Raji (cell line): Measurements from ENCODE around the gene PROX2.

ENCODE experiments used
- POLR2A ChIP-seq: IDR thresholded peaks from 2 replicates; pipeline ENCODE4 v1.6.1; 2011; ENCODE audit warnings: low read depth, low read length, control low read depth; ENCODE audit not compliant: insufficient read depth

The PROX2 gene

DNA sequence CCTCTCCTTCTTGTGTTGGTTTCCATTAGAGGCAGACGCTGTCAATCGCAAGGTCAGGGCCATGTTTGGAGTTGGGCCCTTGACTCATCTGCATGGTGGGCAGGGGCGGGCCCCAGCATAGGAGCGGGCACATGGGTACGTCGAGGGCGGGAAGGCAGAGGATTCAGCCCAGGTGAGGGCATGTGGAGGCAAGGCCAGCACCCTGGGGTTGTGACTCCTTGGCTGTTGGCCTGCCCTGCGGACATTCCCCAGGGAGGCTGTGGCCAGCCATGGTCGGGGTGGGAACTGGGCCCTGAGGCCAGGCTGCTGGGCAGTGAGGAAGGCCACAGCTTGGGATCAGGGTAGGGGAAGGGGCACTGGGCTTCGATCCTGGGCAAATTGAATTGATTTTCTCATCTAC, 36.9 kb upstream of the PROX2 start:
- no peak for TF ChIP-seq POLR2A

DNA sequence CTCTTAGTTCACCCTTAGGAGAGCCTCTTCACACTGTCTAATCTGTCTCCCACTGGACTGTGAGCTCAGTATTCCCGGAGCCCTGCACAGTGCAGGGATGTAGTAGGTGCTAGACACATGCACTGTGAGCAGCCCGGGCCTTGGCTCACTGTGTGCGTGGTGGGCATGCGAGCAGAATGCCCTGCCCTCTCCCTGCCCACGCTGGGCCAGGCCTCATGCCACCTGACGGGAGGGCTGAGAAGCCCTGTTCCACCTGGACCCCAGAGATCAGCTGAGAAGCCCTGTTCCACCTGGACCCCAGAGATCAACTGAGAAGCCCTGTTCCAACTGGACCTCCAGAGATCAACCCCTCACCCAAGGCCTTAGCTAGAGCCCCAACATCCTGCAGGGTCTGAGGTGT, 36.2 kb upstream of the PROX2 start:
- no peak for TF ChIP-seq POLR2A

DNA sequence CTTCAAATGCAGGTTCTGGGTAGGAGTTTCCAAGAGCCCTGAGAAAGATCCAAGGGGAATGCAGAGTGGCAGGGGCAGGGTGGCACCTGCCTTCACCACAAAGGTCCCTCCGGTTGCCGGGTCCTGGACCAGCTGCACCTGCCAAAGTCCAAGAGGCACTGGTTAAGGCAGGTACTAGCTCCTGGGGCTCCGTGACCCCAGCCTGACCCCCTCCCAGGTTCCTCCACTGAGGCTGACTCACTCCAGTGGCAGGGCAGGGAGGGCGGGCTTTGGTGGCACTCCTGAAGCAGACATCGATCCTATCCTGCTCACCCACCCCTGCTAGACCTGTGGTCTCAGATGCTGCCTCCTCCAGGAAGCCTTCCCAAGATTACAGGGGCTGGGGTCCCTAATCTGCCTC, 35.8 kb upstream of the PROX2 start:
- TF ChIP-seq POLR2A: no peak

DNA sequence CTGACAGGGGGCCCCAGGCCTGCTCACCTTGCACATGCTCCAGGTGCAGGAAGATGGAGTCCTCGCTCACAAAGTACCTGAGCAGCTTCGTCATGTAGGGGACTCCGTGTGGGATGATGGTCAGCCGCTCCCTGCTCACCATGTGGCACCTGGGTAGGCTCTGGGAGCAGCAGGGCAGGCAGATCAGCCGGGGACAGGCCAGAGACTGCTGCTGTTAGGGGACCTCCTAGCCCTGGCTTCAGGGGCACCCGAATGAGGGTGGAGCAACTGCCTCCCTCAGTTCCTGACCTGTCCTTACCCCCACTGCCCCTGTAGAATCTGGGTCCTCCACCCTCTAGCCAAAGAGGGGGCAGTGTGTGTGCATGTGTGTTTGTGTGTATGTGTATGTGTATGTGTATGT, 35.3 kb upstream of the PROX2 start:
- no peak for TF ChIP-seq POLR2A

DNA sequence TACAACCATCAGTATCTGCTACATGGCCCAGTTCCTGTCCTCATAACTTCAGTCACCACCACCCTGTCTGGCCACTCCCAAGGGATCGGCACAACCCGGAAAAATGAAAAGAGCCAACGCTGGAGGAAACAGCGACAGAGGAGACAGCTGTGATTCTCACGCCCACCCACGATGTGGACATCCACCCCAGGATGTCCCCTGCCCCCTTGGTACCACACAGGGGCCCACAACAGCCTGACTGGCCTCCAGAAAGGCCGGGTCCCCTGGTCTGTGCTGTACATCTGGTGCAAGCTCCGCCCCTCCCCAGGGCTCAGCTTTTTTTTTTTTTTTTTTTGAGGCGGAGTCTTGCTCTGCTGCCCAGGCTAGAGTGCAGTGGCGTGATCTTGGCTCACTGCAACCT, 34.6 kb upstream of the PROX2 start:
- no peak for TF ChIP-seq POLR2A

DNA sequence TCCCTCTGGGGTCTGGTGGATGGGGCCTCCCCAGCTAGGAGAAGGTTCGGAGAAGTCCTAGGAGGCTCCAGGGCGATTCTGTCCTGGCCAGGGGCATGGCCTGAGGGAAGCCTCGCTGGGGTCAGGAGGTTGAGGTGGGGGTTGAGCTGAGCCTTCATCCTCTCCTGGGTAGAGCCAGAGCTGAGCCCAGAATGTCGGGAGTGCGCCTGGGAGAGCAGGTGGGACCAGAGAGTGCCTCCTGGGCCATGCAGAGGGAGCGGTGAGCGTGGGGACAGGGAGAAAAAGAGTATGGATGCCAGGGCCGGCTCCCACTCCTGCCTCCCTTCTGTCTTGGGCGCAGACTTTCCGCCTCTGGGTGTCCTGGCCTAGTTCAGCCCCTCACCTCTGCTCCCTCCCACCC, 34.0 kb upstream of the PROX2 start:
- TF ChIP-seq POLR2A: no peak

DNA sequence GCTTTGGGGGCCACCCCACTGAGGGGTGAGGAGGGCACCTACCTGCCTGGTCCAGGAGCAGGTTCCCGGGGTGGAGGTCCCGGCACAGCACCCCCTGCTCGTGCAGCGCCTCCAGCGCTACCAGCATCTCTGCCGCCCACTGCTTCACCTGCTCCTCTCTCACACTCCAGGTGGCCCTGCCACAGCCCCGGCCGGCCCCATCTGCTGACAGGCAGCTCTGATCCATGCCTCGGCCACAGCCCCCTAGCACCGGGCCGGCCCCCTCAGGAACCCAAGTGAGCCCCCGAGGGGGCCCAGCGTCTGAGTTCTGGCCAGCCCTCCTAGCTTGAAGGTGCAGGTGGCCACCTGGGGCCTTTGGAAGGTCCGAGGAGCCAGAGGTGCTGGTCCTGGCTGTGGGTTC, 33.6 kb upstream of the PROX2 start:
- TF ChIP-seq POLR2A: no peak

DNA sequence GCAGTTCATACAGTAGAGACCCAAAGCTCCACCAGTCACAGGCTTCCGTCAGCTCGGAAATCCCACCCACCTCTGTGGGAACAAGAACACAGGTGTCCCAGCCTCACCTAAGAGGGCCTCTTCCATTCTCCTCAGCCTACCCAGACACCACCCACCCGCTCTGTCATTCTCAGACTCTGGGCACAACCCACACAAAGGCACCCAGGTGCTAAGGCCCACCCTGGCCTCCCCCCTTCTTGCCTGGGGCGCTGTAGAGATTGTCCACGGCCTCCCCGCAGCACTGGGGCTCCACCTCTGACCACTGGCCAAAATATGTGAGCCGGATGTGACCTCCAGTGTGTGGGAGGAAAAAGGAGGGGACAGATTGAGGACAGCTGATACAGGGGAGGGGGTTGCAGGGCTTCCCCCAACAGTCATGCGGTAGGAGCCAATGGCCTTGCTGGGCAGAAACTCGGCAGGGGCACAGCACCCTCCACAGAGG, 33.0 kb upstream of the PROX2 start:
- TF ChIP-seq POLR2A: no peak

DNA sequence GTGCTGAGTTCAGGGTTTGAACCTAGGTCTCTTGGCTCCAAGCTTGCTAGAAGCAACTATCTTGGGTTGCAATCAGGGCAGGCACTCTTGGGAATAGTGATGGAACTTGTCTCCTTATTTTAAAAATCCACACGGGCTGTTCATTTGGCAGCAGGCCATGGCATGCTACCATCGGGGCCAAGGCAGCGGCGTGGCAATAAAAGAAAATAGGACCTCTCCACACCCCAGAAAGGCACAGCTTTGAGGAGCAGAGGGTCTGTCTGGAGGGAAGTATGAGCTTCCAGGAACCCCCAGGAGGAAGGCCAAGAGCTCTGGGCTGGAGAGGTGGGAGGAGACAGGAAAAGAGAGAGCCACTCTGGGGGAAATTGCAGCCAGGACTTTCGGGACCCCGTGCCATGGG, 31.8 kb upstream of the PROX2 start:
- TF ChIP-seq POLR2A: no peak

DNA sequence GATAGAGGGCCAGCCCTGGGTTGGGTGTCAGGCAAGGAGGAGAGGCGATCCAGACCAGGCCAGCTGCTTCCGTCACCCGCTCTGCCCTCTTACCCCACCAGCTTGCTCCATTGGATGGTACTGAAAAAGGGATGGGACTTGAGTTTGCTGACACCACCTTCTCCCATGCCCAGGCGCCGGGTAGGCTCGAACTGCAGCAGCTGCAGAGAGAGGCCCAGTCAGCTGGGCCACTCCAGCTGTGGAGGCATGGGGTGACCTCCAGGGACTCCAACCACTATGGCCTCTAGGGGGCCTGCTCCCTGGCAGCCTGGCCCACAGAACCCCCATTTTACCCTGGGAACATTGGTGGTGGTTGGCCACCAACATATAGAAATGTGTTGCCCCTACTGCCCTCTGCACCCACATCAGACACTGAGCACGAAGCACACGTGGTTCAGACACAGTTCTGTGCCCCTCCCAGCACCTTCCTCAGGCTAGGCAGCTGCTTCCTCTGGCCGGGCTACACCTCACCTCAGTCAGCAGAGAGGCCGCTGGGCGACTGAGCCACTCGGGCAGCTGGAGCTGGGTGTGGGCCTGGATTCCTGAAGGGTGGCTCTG, 31.1 kb upstream of the PROX2 start:
- TF ChIP-seq POLR2A: no peak

DNA sequence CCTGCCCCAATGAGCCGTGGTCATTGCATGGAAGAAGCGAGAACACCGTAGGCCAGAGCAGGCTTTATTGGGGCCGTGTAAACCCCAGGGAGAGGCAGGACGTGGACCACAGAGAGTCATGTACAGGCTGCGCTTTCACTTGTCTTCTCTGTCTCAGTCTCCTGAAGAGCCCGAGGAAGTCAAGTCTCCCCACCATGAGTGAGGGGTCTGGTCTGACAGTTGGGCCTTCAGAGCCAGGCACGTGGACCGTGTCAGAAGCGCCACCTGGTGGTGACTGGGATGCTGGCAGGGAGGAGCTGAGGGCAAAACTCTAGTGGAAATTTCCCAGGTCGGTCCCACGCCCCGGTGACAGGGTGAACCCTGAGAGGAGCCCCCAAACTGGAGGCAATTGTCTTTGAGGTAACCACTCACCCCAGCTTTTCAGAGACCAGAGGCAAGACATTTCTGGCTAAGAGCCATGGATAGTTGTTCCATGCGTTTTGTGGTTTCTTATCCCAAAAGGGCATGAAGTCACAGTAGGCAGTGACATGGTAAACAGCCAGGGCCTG, 29.7 kb upstream of the PROX2 start:
- no peak for TF ChIP-seq POLR2A

DNA sequence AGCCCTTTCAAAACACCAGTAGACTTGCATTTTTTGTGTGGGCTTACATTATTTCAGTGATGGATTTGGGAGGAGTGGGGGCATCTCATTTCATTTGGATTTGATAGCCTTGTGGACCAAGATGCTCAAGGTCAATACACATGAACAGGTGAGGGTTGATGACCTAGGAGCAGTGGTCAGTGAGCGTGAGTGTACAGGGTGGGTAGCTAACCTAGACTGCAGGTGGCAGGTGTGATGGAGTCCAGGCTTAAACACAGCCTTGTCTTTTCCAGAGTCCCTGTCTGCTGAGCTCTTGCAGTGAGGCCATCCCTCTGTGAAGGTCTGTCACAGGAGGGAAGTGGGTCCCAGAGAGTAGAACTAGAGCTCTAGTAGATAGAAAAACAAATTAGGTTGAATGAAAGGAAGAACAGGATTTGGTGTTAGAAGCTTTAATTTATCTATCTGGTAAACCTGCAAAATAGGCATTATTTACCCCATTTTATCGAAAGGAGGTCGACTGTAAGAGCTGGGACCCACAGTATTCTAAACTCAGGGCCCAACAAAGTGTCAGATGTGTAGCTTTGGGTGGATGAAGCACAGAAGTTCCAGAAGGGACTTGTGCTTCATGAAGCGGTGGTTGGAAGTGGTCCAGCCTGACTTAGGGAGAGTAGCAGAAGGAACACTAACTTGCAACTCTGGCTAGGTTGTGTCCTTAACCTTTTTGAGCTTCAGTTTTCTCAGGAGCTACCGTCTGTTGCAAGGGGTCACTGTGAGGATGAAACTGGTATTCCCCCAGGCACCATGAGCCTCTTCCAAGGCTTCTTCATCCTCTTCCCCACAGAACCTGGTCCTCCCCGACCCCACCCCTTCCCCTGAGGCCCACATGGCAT, 28.9 kb upstream of the PROX2 start:
- no peak; the same call in 1 of the 2 replicates for TF ChIP-seq POLR2A

DNA sequence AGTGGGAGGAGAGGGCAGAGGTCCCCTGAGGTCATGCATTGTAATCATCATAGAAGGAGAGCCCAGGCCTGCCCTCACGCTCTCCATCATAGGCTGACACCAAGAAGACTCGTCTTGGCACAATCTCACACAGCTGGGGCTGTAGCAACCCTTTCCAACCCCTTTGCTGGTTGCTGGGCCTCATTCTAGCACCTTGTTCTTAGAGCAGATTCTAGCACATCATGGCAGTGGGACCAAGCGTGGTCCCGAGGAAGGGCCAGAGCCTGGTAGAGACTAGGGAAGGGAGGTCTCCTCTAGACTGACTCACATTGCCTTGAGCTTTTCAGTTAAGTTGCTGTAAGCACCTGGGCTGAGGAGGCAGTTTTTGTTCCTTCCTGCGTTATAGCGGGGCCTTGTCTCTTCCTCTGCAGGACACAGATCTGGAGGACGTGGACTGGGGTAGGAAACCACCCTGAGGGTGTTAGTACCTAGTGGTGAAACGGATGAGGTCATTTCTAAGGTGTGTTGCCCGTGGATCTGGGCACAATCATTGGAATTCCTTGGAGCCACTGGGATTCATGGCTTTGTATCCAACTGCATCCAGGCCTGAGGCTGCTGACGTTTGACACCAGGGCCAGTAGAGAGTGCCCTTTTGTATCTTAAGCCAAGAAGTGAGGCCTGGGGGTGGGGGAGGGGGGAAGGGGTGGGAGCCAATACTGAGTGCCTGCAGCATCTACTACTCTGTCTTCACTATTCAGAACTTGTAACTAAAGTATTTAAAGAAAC, 27.2 kb upstream of the PROX2 start:
- TF ChIP-seq POLR2A: no peak

DNA sequence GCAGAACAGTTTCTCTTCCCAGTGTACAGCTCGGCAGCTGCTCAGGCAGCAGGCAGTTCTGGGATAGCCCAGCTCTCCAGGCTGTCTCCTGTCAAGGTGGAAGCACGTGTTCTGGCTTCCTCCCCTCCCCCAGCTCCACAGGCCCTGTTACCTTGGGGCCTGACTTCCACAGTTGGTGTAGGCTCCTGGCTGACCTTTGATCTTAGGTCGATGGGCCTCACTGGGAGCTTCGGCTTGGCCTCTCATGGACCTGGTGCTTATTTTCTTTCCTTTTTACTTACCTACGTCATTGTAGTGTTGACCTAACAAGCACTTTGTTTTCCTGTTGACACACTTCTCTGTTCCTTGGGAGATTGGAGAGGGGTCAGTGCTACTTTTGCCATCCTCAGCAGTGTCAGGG, 22.7 kb upstream of the PROX2 start:
- TF ChIP-seq POLR2A: no peak

DNA sequence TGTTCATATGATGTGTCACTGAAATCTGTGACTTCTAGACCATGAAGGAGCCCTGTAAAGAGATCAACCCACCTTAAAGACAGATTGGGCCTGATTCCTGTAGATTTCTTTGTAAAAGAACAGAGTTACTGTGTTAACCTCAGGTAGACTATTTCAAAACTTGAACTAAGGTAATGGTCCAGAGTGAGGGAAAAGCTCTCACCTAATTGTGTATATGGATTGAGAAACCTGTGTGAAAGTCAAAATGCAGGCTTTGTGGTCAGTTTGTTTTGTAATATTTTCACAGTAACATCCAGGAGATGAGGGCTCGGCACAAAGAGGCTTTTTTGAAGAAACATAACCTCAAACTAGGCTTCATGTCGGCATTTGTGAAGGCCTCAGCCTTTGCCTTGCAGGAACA, 22.1 kb upstream of the PROX2 start:
- no peak for TF ChIP-seq POLR2A
